Type B pancreatic cell (in vitro differentiated cells): Measurements from ENCODE around the gene RPS14. TPM values are rescaled to one million over a fixed set of nuclear protein-coding genes. Genes with fewer than 3 reads are reported as not detected.

Experiments used
- DNase-seq: peaks from one replicate; pipeline ENCODE4 v3.0.0; 2021; ENCODE audit warnings: mixed read lengths; ENCODE audit not compliant: unreplicated experiment; ENCODE audit errors: extremely low spot score
- H3K27ac Mint-ChIP-seq: 2 replicates; pipeline ENCODE4 v1.8.0; 2021; ENCODE audit warnings: mild to moderate bottlenecking, mixed read lengths
- H3K27me3 Mint-ChIP-seq: 2 replicates; pipeline ENCODE4 v1.8.0; 2021; ENCODE audit warnings: mixed read lengths
- H3K36me3 Mint-ChIP-seq: 2 replicates; pipeline ENCODE4 v1.8.0; 2021; ENCODE audit warnings: mixed read lengths
- H3K4me1 Mint-ChIP-seq: one replicate; pipeline ENCODE4 v1.8.0; 2021; ENCODE audit warnings: mixed read lengths; ENCODE audit not compliant: unreplicated experiment
- H3K4me3 Mint-ChIP-seq: 2 replicates; pipeline ENCODE4 v1.8.0; 2021; ENCODE audit warnings: mild to moderate bottlenecking, mixed read lengths
- H3K9me3 Mint-ChIP-seq: 2 replicates; pipeline ENCODE4 v1.8.0; 2021; ENCODE audit warnings: mixed read lengths
- CTCF ChIP-seq: fragments of 200-600 bp; sonication (generic); conservative IDR thresholded peaks from 2 replicates; pipeline ENCODE4 v1.5.0; 2021; ENCODE audit warnings: antibody characterized with exemption, mild to moderate bottlenecking
- total RNA-seq: library from RNA; stranded (reverse); gene quantifications from 2 replicates; pipeline ENCODE4 v1.2.1, GENCODE V29; 2021; ENCODE audit warnings: low replicate concordance

RPS14 gene
- total RNA-seq, 1 donor from 2014 or later = 2,469 TPM

- Mint-ChIP-seq H3K36me3 (peaks cover 48% of the 10 kb centered on the region), H3K27ac (peak overlapping the region; percentile 99)
Measured at GRCh38 chr5:150447188-150447587, 2.4 kb downstream of the RPS14 start.

GRCh38 chr5:150446583-150446982 is 3.0 kb downstream of the RPS14 start:
- Mint-ChIP-seq H3K27ac (no peak overlapping the region), H3K4me1 (peaks cover 23% of the 10 kb centered on the region), H3K4me3 (no peak overlapping the region), H3K27me3 (no peaks in the 10 kb centered on the region), H3K9me3 (no peaks in the 10 kb centered on the region), H3K36me3 (peaks cover 48% of the 10 kb centered on the region)
- no peak for TF ChIP-seq CTCF
- no peak for DNase-seq

More at GRCh38 chr5:150447188-150447587, 2.4 kb downstream of the RPS14 start:
- Mint-ChIP-seq H3K4me1 (peaks cover 23% of the 10 kb centered on the region), H3K4me3 (peak overlapping the region; percentile 98), H3K9me3 (no peaks in the 10 kb centered on the region), H3K27me3 (no peaks in the 10 kb centered on the region)
- DNase-seq = no peak
- TF ChIP-seq CTCF = no peak

- Mint-ChIP-seq H3K27ac (no peak overlapping the region), H3K4me1 (peaks cover 23% of the 10 kb centered on the region), H3K9me3 (no peaks in the 10 kb centered on the region), H3K36me3 (peaks cover 51% of the 10 kb centered on the region), H3K4me3 (no peak overlapping the region), H3K27me3 (no peaks in the 10 kb centered on the region)
- TF ChIP-seq CTCF = no peak
- no peak for DNase-seq
Measured at GRCh38 chr5:150446088-150446487, 3.5 kb downstream of the RPS14 start.

- Mint-ChIP-seq H3K4me3 (peak overlapping the region; percentile 69), H3K27me3 (no peaks in the 10 kb centered on the region), H3K36me3 (peaks cover 51% of the 10 kb centered on the region), H3K27ac (no peak overlapping the region), H3K4me1 (peaks cover 23% of the 10 kb centered on the region), H3K9me3 (no peaks in the 10 kb centered on the region)
- no peak for TF ChIP-seq CTCF
- DNase-seq = no peak
Measured at GRCh38 chr5:150444770-150445169, 4.8 kb downstream of the RPS14 start.

- Mint-ChIP-seq H3K4me1 (peaks cover 20% of the 10 kb centered on the region), H3K9me3 (no peaks in the 10 kb centered on the region), H3K27me3 (no peaks in the 10 kb centered on the region), H3K36me3 (peaks cover 44% of the 10 kb centered on the region), H3K4me3 (no peak overlapping the region), H3K27ac (peak overlapping the region; percentile 46)
- no peak for DNase-seq
- TF ChIP-seq CTCF = no peak
Measured at GRCh38 chr5:150443242-150444075, 6.1 kb downstream of the RPS14 start.
